ENCODE results near the gene CEP97.
"Not testable (repeated sequence)": the region's sequence is repeated elsewhere in the genome, so short reads cannot be mapped to it uniquely, and the experiment has no call there.

The CEP97 gene

GRCh38 chr3:101758224-101758623 is 33.8 kb downstream of the CEP97 start:
- no peak for DNase-seq (ENCODE audit: low spot score)
- no peak for TF ChIP-seq CTCF (IDR thresholded peaks at IDR 0.05; ENCODE audit: borderline replicate concordance, control extremely low read depth, extremely low read depth, insufficient read depth, missing control alignments)
- in situ Hi-C loops (cut with MboI; ENCODE audit: low sequenced_read_pairs, unreplicated experiment) = no loop called here

- DNase-seq (ENCODE audit: low spot score) = no peak
- in situ Hi-C loops (cut with MboI; ENCODE audit: low sequenced_read_pairs, unreplicated experiment) = no loop called here
- no peak for TF ChIP-seq CTCF (IDR thresholded peaks at IDR 0.05; ENCODE audit: borderline replicate concordance, control extremely low read depth, extremely low read depth, insufficient read depth, missing control alignments)
Observed at GRCh38 chr3:101762041-101762646, 37.7 kb downstream of the CEP97 start.

- DNase-seq (ENCODE audit: low spot score); in situ Hi-C loops (cut with MboI; ENCODE audit: low sequenced_read_pairs, unreplicated experiment): not testable (repeated sequence)
Observed at GRCh38 chr3:101777745-101778281, 53.4 kb downstream of the CEP97 start.

GRCh38 chr3:101778385-101779046 is 54.1 kb downstream of the CEP97 start:
- in situ Hi-C loops (cut with MboI; ENCODE audit: low sequenced_read_pairs, unreplicated experiment) = no loop called here
- TF ChIP-seq CTCF (IDR thresholded peaks at IDR 0.05; ENCODE audit: borderline replicate concordance, control extremely low read depth, extremely low read depth, insufficient read depth, missing control alignments) = no peak
- no peak for DNase-seq (ENCODE audit: low spot score)

GRCh38 chr3:101779047-101779821 is 54.8 kb downstream of the CEP97 start, which contains the start of gene NXPE3:
Gene NXPE3 (plus strand): TSS chr3:101779211. CDS start chr3:101785597, 6,386 bp downstream.
- TF ChIP-seq CTCF (IDR thresholded peaks at IDR 0.05; ENCODE audit: borderline replicate concordance, control extremely low read depth, extremely low read depth, insufficient read depth, missing control alignments) = no peak
- peak; percentile 91 for DNase-seq (ENCODE audit: low spot score)
- in situ Hi-C loops (cut with MboI; ENCODE audit: low sequenced_read_pairs, unreplicated experiment) = no loop called here

- TF ChIP-seq CTCF (IDR thresholded peaks at IDR 0.05; ENCODE audit: borderline replicate concordance, control extremely low read depth, extremely low read depth, insufficient read depth, missing control alignments) = no peak
- DNase-seq (ENCODE audit: low spot score) = no peak
- in situ Hi-C loops (cut with MboI; ENCODE audit: low sequenced_read_pairs, unreplicated experiment) = no loop called here
Observed at GRCh38 chr3:101779822-101780381, 55.5 kb downstream of the CEP97 start.

All from GM13976 (cell line).